Hematopoietic multipotent progenitor cell treated with erythropoietin and hydrocortisone succinate and interleukin-3 and kit ligand, for 6 days (in vitro differentiated cells): ENCODE data around the gene CNTNAP1.
A peak's percentile ranks its signal among the peaks of the same experiment; 100 is the strongest.

ENCODE experiments used
- DNase-seq: peaks from one replicate; pipeline ENCODE4 v3.0.0-alpha.2; 2015

Gene CNTNAP1

DNA sequence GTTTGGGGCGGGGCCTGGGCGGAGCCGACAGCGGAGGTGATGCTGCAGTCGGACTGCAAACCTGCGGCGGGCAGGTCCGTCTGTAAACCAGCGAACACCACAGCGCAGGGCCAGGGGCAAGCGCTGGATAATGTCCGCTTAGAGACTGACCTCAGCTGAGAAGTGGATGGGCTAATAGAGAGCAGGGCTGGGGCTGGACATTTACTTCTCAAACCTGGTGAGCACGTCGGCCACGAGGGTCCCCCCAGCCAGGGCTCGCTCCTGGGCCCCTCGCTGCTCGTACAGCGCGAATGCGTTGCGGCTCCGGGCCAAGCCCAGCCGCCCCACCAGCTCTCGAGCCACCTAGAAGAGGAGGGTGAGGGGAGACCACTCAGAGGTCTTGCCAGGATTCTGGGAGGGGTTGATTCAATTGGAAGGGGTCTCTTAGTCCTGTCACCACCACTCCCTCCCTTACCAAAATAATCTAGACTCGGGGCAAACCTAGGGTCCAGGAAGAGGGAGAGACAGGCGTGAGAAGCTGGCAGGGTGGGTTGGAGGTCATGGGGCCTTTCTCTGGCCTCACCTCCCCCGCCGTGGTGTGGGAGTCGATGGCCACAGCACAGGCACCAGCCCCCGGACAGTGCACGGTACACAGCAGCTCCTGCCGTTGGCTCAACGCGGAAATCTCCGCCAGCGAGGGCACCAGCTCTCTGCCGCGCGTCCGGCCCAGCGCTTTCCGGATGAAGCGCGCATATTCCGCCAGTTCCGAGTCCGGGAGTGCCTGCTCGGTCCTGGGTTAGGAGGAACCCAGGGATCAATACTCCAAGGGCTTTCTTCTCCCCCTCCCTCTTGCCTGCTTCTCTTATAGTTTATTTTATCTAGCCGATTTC lies 11.3 kb upstream of the CNTNAP1 start:
- DNase-seq = no peak

DNA sequence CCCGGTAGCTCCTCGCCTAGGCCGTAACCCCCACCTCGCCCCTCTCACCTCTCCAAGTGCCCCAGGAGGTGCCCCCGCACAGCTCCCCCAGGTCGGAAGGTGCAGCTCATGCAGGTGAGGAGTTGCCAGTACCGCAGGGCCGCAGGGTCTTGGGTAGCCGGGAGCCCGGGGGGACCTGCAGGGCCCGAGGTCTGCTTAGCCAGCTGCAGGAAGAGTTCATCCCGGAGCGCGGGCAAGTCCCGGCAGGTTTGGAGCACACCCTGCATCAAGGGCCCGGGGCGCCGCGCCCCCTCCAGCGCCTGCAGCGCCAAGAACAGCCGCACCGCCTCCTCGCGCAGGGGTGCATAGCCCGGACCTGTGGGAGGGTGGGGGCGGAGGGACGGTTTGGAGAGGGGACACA lies 10.3 kb upstream of the CNTNAP1 start:
- DNase-seq = no peak

DNA sequence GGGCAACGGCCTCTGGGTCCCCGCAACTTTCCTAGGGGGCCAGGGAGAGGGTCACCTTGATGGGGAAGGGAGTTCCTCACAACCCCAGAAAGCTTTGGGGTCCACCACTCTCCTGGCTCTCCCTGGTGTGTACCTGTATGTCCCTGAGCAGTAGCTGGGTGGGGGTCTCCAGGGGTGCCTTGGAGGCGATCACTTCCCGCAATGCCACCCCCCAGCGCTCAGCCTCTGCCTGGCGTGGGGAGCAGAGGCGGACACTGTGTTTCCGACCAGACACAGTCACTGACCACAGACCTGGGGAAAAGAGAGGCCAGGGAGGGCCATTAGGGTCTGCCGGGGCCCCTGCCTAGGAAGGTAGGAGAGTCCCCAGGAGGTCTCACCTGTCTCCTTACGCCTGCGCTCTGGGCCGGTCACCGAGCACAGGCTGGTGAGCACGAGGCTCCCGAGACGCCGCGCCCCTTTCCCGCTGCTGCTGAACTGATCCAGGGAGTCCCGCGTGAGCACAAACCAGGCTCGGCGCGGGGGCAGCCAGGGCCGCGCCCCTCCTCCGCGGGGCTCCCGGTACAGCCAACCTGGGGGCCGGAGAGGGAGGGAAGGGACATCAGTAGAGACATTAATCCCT lies 9.0 kb upstream of the CNTNAP1 start:
- DNase-seq = no peak

DNA sequence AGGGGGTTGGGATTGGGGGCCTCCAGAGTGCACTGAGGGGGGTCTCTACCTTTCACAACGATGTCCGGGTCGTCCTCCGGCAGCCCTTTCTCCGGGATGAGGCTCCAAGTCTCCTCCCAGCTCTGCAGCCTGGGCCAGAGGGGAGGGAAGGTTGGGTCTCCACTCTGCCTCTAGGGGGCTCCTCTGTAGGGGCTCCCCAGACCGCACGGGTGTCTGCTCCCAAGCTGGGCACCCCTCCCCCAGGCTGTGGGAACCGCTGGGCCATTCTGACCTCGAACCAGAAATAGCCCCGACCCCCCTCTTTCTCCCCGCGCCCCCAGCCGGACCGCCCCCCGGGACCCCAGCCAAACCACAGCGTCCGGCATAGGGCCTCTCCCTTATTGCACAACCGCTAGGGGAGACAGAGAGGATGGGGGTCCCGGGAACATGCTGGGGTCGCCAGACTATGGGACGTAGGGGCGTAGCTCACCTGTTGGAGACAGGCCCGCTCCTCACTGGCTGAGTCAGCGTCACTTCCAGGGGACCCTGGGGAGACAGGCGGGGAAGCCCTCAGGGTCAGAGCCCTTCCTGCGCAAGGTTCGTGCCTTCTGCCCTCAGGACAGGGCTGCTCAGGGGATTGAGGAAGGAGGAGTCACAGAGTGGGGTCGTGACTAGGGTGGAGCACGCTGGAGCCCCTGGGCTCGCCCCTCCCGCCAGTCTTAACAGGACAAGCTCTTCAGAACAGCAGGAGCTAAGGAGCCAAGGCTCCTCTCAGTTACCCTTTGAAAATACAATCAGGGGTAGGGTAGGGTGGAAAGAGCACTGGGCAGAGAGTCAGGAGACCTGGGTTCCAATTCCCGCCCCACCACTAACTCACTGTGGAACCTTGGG lies 8.2 kb upstream of the CNTNAP1 start:
- DNase-seq = peak; percentile 84

DNA sequence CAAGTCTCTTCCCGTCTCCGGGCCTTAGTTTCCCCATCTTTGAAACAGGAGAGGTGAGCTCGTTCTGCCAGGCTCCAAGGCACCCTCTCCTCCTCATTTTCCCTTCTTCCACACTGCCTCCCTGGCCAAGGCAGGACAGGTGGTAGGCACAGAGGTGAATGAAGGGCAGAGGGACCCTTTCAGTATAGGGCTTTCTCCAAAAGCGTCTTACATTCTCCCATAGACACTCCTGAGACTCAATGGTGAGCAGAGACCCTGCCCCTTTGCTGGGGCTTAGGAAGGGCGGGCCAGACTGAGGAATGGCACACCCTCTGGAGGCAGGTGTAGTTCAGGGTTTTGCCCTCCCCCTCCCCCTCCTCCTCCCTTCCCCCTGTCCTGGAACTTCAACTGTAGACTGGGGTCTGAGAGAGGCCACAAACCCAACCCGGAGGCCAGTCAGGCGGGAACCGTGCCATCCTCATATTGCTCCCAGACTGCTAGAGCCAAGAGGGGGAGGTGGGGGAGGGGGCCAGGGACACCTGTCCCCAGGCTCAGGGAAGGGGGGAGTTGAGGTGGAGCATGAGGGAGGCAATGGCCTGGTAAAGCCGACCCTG lies 7.5 kb upstream of the CNTNAP1 start:
- DNase-seq = no peak

DNA sequence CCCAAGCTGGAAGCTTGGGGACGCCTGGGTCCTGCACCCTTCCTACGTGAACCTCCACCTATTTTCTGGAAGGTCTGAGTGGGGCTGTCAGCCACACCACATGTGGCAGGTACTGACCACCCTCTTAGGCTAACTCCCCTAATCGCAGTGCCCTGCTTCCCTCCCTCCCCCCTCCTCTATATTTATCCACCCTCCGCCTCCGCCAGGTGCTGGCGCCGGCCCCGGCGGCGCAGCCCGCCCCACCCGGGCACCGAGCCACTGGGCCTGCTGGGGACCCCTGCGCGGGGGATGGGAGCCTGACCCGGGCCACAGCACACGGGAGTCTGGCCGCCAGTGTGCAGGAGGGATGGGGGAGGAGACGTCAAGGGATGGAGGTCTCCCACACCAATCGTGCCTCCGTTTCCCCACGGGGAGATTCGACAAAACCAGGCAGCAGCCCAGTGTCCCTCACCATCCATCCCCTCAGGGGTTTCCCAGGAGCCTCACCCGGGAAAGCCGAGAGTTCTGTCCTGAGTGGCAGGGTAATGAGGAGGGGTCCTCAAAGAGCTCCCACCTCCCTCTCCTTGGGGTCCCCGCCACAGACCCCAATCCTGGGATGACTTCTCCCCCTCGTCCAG lies 6.9 kb upstream of the CNTNAP1 start:
- no peak for DNase-seq

DNA sequence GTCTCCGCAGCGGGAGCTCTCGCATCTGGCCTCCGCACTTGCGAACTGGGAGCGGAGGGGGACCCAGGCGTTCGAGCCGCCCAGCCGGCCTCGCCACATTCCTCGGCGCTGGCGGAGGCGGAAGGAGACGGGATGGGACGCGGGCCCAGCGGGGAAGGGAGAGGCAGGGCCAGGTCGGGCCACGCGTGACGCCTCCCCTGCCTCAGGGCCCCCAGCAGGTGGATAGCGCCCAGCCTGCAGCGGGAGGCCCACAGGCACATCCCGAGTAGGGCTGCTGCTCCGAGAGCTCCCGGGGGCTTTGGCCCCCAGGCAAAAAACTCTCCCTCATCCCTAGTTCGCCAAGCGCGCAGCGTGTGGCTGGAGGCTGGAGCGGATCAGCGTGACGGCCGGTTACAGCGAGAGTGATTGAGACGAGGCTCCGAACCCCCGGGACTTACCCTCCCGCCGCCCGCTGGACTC lies 6.3 kb upstream of the CNTNAP1 start:
- DNase-seq = no peak

DNA sequence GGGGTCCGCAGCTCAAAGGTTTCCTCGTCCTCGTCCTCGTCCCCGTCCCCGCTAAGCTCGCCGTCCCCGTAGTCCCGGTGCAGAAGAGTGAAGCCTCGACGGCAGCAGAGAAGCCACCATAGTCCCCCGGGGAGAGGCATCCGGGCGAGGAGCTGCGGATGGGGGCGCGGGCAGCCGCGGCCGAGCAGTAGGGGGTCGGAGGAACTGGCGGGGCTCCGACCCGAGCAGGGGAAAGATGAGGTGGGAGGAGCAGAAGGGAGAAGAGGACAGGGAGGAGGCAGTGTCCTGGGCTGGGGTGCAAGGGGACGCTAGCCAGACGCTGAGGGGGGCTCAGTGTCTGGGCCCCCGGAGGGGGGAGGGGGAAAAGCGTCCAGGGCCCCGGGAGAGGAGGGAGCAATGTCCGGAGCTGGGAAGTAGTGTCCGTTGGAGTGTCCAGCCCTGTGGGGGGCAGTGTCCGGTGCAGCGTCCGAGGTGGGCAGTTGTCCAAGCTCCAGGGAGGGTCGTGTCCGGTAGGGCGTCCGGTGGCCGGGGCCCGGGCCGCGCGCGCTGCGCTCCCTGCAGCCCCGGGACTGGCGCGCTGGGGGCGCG lies 5.8 kb upstream of the CNTNAP1 start, which contains the start of gene PLEKHH3:
Gene PLEKHH3 (minus strand): TSS at position 571 of the 588 bp plus-strand sequence. CDS start 431 bp downstream, at position 140.
- DNase-seq = peak; percentile 42

DNA sequence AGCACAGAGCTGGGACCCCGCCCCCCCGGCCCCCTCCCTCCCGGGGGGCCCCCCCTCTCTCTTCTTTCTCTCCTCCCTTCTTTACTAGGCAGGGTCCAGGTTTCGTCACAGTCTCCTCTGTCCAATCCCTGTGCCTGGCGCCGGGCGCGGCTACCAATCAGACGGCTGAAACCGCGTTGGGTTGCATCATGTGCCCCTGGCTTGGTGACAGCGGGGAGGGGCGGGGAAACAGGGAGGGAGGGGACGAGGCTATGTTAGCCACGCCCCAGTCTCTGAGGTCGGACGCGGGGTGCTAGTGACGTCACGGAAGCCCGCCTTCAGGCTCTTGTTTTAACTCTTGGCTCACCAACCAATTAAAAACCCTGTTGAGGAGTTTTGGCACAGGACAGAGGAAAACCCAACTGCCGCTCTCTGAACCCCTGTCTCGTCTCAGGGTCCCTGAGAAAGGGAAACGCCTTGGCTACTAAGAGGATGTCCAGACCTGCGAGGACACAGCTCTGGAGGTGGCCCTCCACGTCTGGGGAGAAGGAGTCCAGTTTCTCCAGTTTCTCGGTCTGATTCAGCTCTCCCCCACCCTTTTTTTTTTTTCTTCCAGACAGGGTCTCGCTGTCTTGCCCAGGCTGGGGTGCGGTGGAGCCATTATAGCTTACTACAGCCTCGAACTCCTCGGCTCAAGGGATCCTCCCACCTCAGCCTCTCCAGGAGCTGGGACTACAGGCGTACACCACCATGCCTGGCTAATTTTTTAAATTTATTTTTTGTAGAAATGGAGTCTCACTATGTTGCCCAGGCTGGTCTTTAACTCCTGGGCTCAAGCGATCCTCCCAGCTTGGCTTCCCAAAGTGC lies 5.1 kb upstream of the CNTNAP1 start:
- DNase-seq = peak; percentile 100

DNA sequence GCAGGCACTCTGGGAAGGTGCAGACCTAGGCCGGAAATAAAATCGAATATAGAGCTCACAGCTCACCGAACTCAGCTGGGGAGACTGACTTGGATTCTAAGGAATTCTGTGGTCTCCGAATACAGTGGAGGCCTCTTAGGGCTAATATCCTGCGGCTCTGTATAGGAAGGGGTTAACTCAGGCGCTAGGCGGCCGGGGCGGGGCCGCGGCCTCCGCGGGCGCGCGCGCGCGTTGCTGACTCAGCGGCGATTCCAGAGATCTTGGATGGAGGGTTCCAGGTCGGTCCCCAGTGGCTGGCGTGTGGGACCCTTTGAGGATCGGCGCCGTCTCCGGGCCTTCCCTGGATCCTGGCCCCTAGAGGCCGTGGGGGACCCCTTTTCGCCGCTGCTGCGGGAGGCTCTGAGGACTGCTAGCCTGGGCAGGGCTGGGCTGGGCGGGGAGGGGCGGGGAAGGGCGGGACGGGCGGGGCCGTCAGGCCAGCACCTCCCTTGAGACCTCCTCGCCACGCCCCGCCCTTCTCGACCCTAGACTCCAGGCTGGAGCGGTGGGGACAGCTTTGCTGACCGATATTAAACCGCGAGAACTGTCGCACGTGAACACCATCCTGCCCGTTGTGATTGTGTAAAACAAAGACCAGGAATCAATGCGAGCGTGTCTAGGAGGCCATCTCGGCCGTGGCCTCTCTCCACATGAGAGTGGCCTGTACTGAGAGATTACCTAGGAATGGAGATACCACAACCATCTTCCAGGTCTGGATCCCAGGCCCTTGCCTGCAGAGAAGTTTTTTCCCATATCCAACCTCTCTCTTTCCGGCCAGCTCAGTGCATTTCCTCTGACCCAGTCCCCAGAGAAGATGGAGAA lies 4.2 kb upstream of the CNTNAP1 start:
- DNase-seq = peak; percentile 94

DNA sequence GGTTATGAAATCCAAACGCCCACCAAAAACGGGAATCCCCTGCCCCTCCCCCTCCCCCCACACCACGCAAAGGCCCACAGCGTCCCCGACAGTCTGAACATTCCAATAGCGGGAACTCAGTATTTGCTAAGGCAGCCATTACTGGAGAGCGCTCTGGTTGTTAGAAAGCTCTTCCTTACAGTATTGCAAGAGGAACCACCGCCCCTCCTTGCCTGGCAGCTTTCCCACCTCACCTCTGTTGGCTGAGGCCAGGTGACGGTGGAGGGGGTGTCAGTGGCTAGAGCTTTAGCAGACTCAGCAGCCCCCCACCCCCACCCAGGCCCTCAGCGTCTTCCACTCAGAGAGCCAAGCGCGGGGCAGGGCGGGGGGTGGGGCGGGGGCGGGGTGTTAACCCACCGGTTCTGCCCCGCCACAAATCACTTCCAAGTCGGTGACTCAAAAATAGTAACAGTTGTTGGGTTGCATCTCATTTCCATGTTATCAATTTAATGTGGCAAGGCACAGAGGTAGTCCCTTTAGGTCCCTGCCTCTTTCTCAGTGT lies 3.3 kb upstream of the CNTNAP1 start:
- DNase-seq = peak; percentile 60

DNA sequence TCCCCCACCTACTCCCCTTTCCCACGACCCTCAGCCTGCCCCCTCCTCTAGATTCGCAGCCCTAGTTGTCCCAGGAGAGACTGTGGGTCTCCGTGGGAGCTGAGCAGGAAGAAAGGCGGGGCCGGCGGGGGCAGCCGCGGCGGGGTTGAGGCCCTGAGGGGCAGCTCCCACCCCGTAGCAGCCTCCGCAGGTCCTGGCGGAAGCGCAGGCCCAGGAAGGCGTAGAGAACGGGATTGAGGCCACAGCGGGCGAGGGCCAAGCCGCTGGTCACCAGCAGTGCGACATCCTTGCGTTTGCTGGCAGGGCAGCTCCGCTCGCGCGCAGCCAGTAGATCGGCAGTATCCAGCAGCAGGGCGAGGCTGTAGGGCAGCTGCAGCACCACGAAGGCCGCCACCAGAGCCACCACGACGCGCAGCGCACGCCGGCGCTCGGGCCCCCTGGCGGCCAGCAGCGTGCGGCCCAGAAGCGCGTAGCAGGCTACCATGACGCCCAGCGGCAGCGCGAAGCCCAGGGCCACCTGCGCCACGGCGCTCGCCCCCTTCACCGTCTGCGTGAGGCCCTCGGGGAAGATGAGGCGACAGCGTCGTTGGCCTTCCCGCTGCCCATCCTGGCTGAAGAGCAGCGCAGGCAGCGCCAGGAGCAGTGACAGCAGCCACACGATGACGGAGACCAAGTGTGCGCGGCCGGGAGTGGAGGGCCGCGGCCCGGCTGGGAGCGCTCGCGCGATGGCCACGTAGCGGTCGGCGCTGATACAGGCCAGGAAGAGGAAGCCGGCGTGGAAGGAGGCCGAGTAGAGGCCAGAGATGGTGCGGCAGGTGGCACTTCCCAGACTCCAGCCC lies 2.6 kb upstream of the CNTNAP1 start:
- peak; percentile 87 for DNase-seq

DNA sequence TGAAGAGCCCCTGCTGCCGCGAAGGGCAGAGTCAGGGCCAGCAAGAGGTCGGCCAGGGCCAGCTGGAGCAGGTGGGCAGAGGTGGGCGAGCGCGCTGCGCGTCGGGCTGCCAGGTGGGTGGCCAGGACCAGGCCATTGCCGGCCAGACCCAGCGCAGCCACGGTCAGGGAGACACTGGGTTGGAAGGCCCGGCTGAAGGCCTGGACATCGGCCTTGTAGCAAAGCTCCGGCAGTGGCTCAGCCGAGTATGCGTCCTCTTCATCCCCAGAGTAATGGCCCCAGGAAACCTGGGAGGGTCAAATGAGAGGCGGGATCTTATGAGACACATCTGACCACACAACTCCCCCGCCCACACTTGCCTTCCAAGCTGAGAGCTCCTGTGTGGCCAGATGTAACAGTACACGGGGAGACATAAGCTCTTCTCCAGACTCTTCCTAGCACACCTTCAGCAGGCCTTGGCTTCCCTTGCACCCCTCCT lies 2.0 kb upstream of the CNTNAP1 start:
- DNase-seq = no peak

DNA sequence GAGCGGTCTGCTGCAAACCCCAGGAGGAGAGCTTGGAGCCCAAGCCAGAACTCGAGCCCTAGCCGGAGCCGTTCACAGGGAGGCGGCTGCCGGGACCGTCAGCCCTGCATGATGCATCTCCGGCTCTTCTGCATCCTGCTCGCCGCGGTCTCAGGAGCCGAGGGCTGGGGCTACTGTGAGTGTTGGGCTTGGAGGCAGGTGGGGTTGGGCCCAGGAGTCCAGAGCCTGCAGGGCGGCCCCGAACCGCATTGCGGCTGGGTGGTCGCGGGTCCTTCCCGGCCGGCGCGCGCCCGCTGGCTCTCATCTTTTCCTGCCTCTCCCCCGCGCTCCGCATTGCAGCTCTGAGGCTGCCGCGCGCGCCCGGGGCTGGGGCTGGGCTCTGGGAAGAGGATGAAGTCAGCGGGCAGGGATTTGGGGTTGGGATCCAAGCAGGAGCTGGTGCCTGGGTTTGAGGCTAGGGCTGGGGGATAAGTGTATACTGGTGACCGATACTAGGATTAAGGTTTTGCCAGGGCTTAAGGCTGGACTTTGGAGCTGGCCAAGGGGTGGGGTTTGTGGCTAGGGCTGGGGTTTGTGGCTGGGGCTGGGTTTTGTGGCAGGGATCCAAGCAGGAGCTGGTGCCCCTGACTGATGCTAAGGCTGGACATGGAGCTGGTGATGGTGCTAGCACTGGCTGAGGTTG lies 532 bp downstream of the CNTNAP1 start:
- DNase-seq = peak; percentile 49

DNA sequence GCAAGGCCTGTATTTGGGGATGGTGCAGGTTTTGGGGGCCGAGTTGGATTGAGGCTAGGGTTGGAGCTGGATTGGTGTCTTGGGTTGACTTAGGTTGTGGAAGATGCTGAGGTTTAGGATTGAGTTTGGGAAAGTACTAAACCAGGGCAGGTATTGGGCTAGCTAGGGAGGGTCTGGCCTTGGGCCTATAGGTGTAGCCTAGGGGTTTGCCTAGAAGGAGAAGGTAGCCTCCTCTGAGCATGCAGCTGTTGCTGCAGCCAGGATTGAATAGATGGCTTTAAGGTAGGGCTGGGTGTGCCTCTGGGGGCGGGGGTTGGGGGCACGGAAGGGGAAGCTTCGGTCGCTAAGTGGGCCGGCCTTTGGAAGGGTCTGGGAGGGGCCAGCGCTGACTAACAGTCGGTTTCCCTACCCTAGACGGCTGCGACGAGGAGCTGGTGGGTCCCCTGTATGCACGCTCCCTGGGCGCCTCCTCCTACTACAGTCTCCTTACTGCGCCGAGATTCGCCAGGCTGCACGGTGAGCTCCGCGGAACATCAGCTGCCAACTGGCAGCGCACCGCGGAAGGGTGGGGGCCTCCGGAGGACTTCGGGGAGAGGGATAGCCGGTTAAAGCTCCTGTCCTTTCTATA lies 1.2 kb downstream of the CNTNAP1 start:
- DNase-seq = no peak

DNA sequence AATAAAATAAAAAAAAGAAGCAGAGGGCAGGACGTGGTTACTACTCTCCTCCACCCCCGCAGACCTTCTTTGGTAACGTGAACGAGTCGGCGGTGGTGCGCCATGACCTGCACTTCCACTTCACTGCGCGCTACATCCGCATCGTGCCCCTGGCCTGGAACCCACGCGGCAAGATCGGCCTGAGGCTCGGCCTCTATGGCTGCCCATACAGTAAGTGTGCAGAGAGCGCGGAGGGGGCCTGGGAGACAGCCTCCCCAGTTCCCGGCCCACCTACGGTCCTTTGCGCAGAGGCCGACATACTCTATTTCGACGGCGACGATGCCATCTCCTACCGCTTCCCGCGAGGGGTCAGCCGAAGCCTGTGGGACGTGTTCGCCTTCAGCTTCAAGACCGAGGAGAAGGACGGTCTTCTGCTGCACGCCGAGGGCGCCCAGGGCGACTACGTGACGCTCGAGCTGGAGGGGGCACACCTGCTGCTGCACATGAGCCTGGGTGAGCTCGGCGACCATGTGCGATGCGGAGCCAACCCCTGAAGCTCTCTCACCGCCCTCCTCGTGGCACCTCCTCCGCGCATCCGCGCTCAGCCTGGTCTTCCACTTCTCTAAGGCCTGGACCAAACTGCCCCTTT lies 2.7 kb downstream of the CNTNAP1 start:
- no peak for DNase-seq

DNA sequence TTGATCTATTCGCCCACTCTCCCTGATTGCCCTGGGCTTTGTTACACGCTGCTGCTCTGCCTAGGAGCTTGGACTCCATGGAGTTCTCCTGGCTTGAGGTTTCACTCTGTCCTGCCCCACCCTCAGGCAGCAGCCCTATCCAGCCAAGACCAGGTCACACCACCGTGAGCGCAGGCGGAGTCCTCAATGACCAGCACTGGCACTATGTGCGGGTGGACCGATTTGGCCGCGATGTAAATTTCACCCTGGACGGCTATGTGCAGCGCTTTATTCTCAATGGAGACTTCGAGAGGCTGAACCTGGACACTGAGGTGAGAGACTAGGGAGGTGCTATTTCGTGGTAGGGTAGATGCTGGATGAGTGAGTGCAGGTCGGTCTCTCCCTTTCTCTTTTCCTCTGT lies 3.5 kb downstream of the CNTNAP1 start:
- no peak for DNase-seq
